Measurements from ENCODE around the gene KLHL17.

GRCh38 chr1:979744-980072, 19.3 kb downstream of the KLHL17 start:
- no peak for TF ChIP-seq CTCF (IDR thresholded peaks at IDR 0.05)
- TF ChIP-seq POLR2AphosphoS5 (IDR thresholded peaks at IDR 0.05; ENCODE audit: insufficient read depth in 1 of 2, low read depth in 1 of 2): no peak
- TF ChIP-seq POLR2A (IDR thresholded peaks at IDR 0.05): no peak

Measured in vagina (tissue), 2 donors.